HG03378 (cell line): ENCODE data around the gene CCDC85C.

ENCODE experiments used
- ATAC-seq: cut with Tn5 transposase; IDR thresholded peaks from one replicate; pipeline ENCODE4 v1.9.1; 2021; ENCODE audit warnings: mild to moderate bottlenecking, moderate library complexity; ENCODE audit not compliant: unreplicated experiment

CCDC85C gene

GRCh38 chr14:99524804-99525698 is 79.0 kb downstream of the CCDC85C start:
- ATAC-seq = no peak

- no peak for ATAC-seq
Observed at GRCh38 chr14:99524091-99524661, 79.8 kb downstream of the CCDC85C start.

- ATAC-seq = no peak
Observed at GRCh38 chr14:99523704-99524055, 80.3 kb downstream of the CCDC85C start.

- ATAC-seq = no peak
Observed at GRCh38 chr14:99522934-99523703, 80.9 kb downstream of the CCDC85C start.

- no peak for ATAC-seq
Observed at GRCh38 chr14:99522457-99522891, 81.5 kb downstream of the CCDC85C start.

GRCh38 chr14:99522025-99522401 is 82.0 kb downstream of the CCDC85C start:
- no peak for ATAC-seq

- ATAC-seq = no peak
Observed at GRCh38 chr14:99521176-99522024, 82.6 kb downstream of the CCDC85C start.

- ATAC-seq = no peak
Observed at GRCh38 chr14:99520571-99521081, 83.4 kb downstream of the CCDC85C start.

- ATAC-seq = no peak
Observed at GRCh38 chr14:99519931-99520421, 84.0 kb downstream of the CCDC85C start.

- ATAC-seq = no peak
Observed at GRCh38 chr14:99519347-99519881, 84.6 kb downstream of the CCDC85C start.

- peak; percentile 61 for ATAC-seq
Observed at GRCh38 chr14:99518441-99519346, 85.3 kb downstream of the CCDC85C start.

GRCh38 chr14:99517643-99518381 is 86.2 kb downstream of the CCDC85C start:
- ATAC-seq = peak; percentile 8

- no peak for ATAC-seq
Observed at GRCh38 chr14:99516871-99517642, 87.0 kb downstream of the CCDC85C start.

GRCh38 chr14:99516156-99516870 is 87.7 kb downstream of the CCDC85C start:
- no peak for ATAC-seq

- no peak for ATAC-seq
Observed at GRCh38 chr14:99515301-99516155, 88.5 kb downstream of the CCDC85C start.
